ENCODE data around the gene ICOS.

The ICOS gene

GRCh38 chr2:203936535-203936934, at the start of gene ICOS:
Gene ICOS (plus strand): TSS chr2:203936763. CDS start chr2:203936815, 52 bp downstream.
- no peak for DNase-seq (ENCODE audit: low read depth)

GRCh38 chr2:203887677-203888076, 48.9 kb upstream of the ICOS start:
- DNase-seq (ENCODE audit: low read depth) = no peak

- DNase-seq (ENCODE audit: low read depth) = no peak
These were observed 47.0 kb upstream of the ICOS start for GRCh38 chr2:203889542-203889941.

- no peak for DNase-seq (ENCODE audit: low read depth)
These were observed 46.6 kb upstream of the ICOS start for GRCh38 chr2:203889944-203890343.

- no peak for DNase-seq (ENCODE audit: low read depth)
These were observed 45.8 kb upstream of the ICOS start for GRCh38 chr2:203890733-203891132.

GRCh38 chr2:203891474-203891873, 45.1 kb upstream of the ICOS start:
- peak; percentile 25 for DNase-seq (ENCODE audit: low read depth)

GRCh38 chr2:203892207-203892606, 44.4 kb upstream of the ICOS start:
- no peak for DNase-seq (ENCODE audit: low read depth)

- DNase-seq (ENCODE audit: low read depth) = no peak
These were observed 43.2 kb upstream of the ICOS start for GRCh38 chr2:203893401-203893800.

GRCh38 chr2:203893840-203894239, 42.7 kb upstream of the ICOS start:
- no peak for DNase-seq (ENCODE audit: low read depth)

- no peak for DNase-seq (ENCODE audit: low read depth)
These were observed 42.3 kb upstream of the ICOS start for GRCh38 chr2:203894262-203894661.

- DNase-seq (ENCODE audit: low read depth) = no peak
These were observed 39.0 kb upstream of the ICOS start for GRCh38 chr2:203897544-203897943.

GRCh38 chr2:203898657-203899056, 37.9 kb upstream of the ICOS start:
- DNase-seq (ENCODE audit: low read depth) = no peak

- DNase-seq (ENCODE audit: low read depth) = no peak
These were observed 36.3 kb upstream of the ICOS start for GRCh38 chr2:203900253-203900652.

GRCh38 chr2:203904022-203904421, 32.5 kb upstream of the ICOS start:
- no peak for DNase-seq (ENCODE audit: low read depth)

- no peak for DNase-seq (ENCODE audit: low read depth)
These were observed 30.9 kb upstream of the ICOS start for GRCh38 chr2:203905656-203906055.

GRCh38 chr2:203908066-203908796, 28.3 kb upstream of the ICOS start:
- DNase-seq (ENCODE audit: low read depth) = no peak

GRCh38 chr2:203908797-203909185, 27.8 kb upstream of the ICOS start:
- DNase-seq (ENCODE audit: low read depth) = no peak

- no peak for DNase-seq (ENCODE audit: low read depth)
These were observed 27.1 kb upstream of the ICOS start for GRCh38 chr2:203909261-203909967.

- no peak for DNase-seq (ENCODE audit: low read depth)
These were observed 26.6 kb upstream of the ICOS start for GRCh38 chr2:203909974-203910373.

- no peak for DNase-seq (ENCODE audit: low read depth)
These were observed 22.6 kb upstream of the ICOS start for GRCh38 chr2:203913947-203914346.

GRCh38 chr2:203914546-203915182, 21.9 kb upstream of the ICOS start:
- DNase-seq (ENCODE audit: low read depth) = no peak

GRCh38 chr2:203915256-203915655, 21.3 kb upstream of the ICOS start:
- DNase-seq (ENCODE audit: low read depth) = no peak

GRCh38 chr2:203916756-203917155, 19.8 kb upstream of the ICOS start:
- no peak for DNase-seq (ENCODE audit: low read depth)

Measured in stimulated activated CD8-positive, alpha-beta memory T cell treated with anti-CD3 and anti-CD28 coated beads, Interleukin-4, amount 100 ng/mL, for 24 hours (primary cell).